Measurements from ENCODE around the gene RETN.
A peak's percentile ranks its signal among the peaks of the same experiment; 100 is the strongest.

RETN gene

GRCh38 chr19:7682175-7682855 is 13.5 kb downstream of the RETN start:
- H3K9me3 ChIP-seq (ENCODE audit: control insufficient read depth, low read length): no peaks in the 10 kb centered on the region
- DNase-seq: no peak
- peaks cover 7% of the 10 kb centered on the region for H3K36me3 ChIP-seq (ENCODE audit: control insufficient read depth, insufficient read depth, low read length)
- H3K27me3 ChIP-seq (replicated peaks; ENCODE audit: control insufficient read depth, insufficient read depth, low read length, poor library complexity, severe bottlenecking): no peaks in the 10 kb centered on the region
- peak overlapping the region; percentile 91 for H3K27ac ChIP-seq (ENCODE audit: insufficient read depth, low read length, poor library complexity, severe bottlenecking)
- H3K4me1 ChIP-seq (ENCODE audit: control insufficient read depth, insufficient read depth, low read length, poor library complexity, severe bottlenecking): peaks cover 29% of the 10 kb centered on the region
- peak overlapping the region; percentile 99 for H3K4me3 ChIP-seq (ENCODE audit: insufficient read depth, low read depth, low read length, poor library complexity, severe bottlenecking)

- H3K9me3 ChIP-seq (ENCODE audit: control insufficient read depth, low read length): no peaks in the 10 kb centered on the region
- H3K27me3 ChIP-seq (replicated peaks; ENCODE audit: control insufficient read depth, insufficient read depth, low read length, poor library complexity, severe bottlenecking): no peaks in the 10 kb centered on the region
- H3K36me3 ChIP-seq (ENCODE audit: control insufficient read depth, insufficient read depth, low read length): peaks cover 7% of the 10 kb centered on the region
- H3K27ac ChIP-seq (ENCODE audit: insufficient read depth, low read length, poor library complexity, severe bottlenecking): no peak overlapping the region
- H3K4me3 ChIP-seq (ENCODE audit: insufficient read depth, low read depth, low read length, poor library complexity, severe bottlenecking): no peak overlapping the region
- peaks cover 11% of the 10 kb centered on the region for H3K4me1 ChIP-seq (ENCODE audit: control insufficient read depth, insufficient read depth, low read length, poor library complexity, severe bottlenecking)
- no peak for DNase-seq
These were observed 16.9 kb downstream of the RETN start for GRCh38 chr19:7685546-7686445.

GRCh38 chr19:7687177-7687576 is 18.3 kb downstream of the RETN start:
- no peaks in the 10 kb centered on the region for H3K9me3 ChIP-seq (ENCODE audit: control insufficient read depth, low read length)
- no peak overlapping the region for H3K4me3 ChIP-seq (ENCODE audit: insufficient read depth, low read depth, low read length, poor library complexity, severe bottlenecking)
- no peak for DNase-seq
- peaks cover 7% of the 10 kb centered on the region for H3K36me3 ChIP-seq (ENCODE audit: control insufficient read depth, insufficient read depth, low read length)
- no peaks in the 10 kb centered on the region for H3K27me3 ChIP-seq (replicated peaks; ENCODE audit: control insufficient read depth, insufficient read depth, low read length, poor library complexity, severe bottlenecking)
- H3K27ac ChIP-seq (ENCODE audit: insufficient read depth, low read length, poor library complexity, severe bottlenecking): no peak overlapping the region
- peaks cover under 1% of the 10 kb centered on the region for H3K4me1 ChIP-seq (ENCODE audit: control insufficient read depth, insufficient read depth, low read length, poor library complexity, severe bottlenecking)

GRCh38 chr19:7689165-7689564 is 20.3 kb downstream of the RETN start:
- Histone ChIP-seq H3K27ac (ENCODE audit: insufficient read depth, low read length, poor library complexity, severe bottlenecking) (no peak overlapping the region), H3K4me1 (ENCODE audit: control insufficient read depth, insufficient read depth, low read length, poor library complexity, severe bottlenecking) (no peaks in the 10 kb centered on the region), H3K27me3 (replicated peaks; ENCODE audit: control insufficient read depth, insufficient read depth, low read length, poor library complexity, severe bottlenecking) (no peaks in the 10 kb centered on the region), H3K36me3 (ENCODE audit: control insufficient read depth, insufficient read depth, low read length) (no peaks in the 10 kb centered on the region), H3K4me3 (ENCODE audit: insufficient read depth, low read depth, low read length, poor library complexity, severe bottlenecking) (no peak overlapping the region), H3K9me3 (ENCODE audit: control insufficient read depth, low read length) (no peaks in the 10 kb centered on the region)
- no peak for DNase-seq

GRCh38 chr19:7690779-7691258 is 22.0 kb downstream of the RETN start:
- Histone ChIP-seq H3K4me1 (ENCODE audit: control insufficient read depth, insufficient read depth, low read length, poor library complexity, severe bottlenecking) (no peaks in the 10 kb centered on the region), H3K27ac (ENCODE audit: insufficient read depth, low read length, poor library complexity, severe bottlenecking) (no peak overlapping the region), H3K27me3 (replicated peaks; ENCODE audit: control insufficient read depth, insufficient read depth, low read length, poor library complexity, severe bottlenecking) (no peaks in the 10 kb centered on the region), H3K36me3 (ENCODE audit: control insufficient read depth, insufficient read depth, low read length) (no peaks in the 10 kb centered on the region), H3K4me3 (ENCODE audit: insufficient read depth, low read depth, low read length, poor library complexity, severe bottlenecking) (no peak overlapping the region), H3K9me3 (ENCODE audit: control insufficient read depth, low read length) (no peaks in the 10 kb centered on the region)
- DNase-seq: no peak

GRCh38 chr19:7691497-7691896 is 22.6 kb downstream of the RETN start:
- Histone ChIP-seq H3K9me3 (ENCODE audit: control insufficient read depth, low read length) (no peaks in the 10 kb centered on the region), H3K4me1 (ENCODE audit: control insufficient read depth, insufficient read depth, low read length, poor library complexity, severe bottlenecking) (no peaks in the 10 kb centered on the region), H3K36me3 (ENCODE audit: control insufficient read depth, insufficient read depth, low read length) (no peaks in the 10 kb centered on the region), H3K27me3 (replicated peaks; ENCODE audit: control insufficient read depth, insufficient read depth, low read length, poor library complexity, severe bottlenecking) (no peaks in the 10 kb centered on the region), H3K4me3 (ENCODE audit: insufficient read depth, low read depth, low read length, poor library complexity, severe bottlenecking) (no peak overlapping the region), H3K27ac (ENCODE audit: insufficient read depth, low read length, poor library complexity, severe bottlenecking) (no peak overlapping the region)
- DNase-seq: no peak

GRCh38 chr19:7692417-7693088 is 23.7 kb downstream of the RETN start:
- no peak overlapping the region for H3K4me3 ChIP-seq (ENCODE audit: insufficient read depth, low read depth, low read length, poor library complexity, severe bottlenecking)
- no peak overlapping the region for H3K27ac ChIP-seq (ENCODE audit: insufficient read depth, low read length, poor library complexity, severe bottlenecking)
- no peaks in the 10 kb centered on the region for H3K9me3 ChIP-seq (ENCODE audit: control insufficient read depth, low read length)
- H3K4me1 ChIP-seq (ENCODE audit: control insufficient read depth, insufficient read depth, low read length, poor library complexity, severe bottlenecking): no peaks in the 10 kb centered on the region
- DNase-seq: no peak
- H3K27me3 ChIP-seq (replicated peaks; ENCODE audit: control insufficient read depth, insufficient read depth, low read length, poor library complexity, severe bottlenecking): no peaks in the 10 kb centered on the region
- no peaks in the 10 kb centered on the region for H3K36me3 ChIP-seq (ENCODE audit: control insufficient read depth, insufficient read depth, low read length)

- Histone ChIP-seq H3K4me1 (ENCODE audit: control insufficient read depth, insufficient read depth, low read length, poor library complexity, severe bottlenecking) (no peaks in the 10 kb centered on the region), H3K4me3 (ENCODE audit: insufficient read depth, low read depth, low read length, poor library complexity, severe bottlenecking) (no peak overlapping the region), H3K27ac (ENCODE audit: insufficient read depth, low read length, poor library complexity, severe bottlenecking) (no peak overlapping the region), H3K27me3 (replicated peaks; ENCODE audit: control insufficient read depth, insufficient read depth, low read length, poor library complexity, severe bottlenecking) (no peaks in the 10 kb centered on the region), H3K36me3 (ENCODE audit: control insufficient read depth, insufficient read depth, low read length) (no peaks in the 10 kb centered on the region), H3K9me3 (ENCODE audit: control insufficient read depth, low read length) (no peaks in the 10 kb centered on the region)
- no peak for DNase-seq
These were observed 25.6 kb downstream of the RETN start for GRCh38 chr19:7694499-7694898.

GRCh38 chr19:7697721-7698287 is 29.0 kb downstream of the RETN start:
- Histone ChIP-seq H3K27me3 (replicated peaks; ENCODE audit: control insufficient read depth, insufficient read depth, low read length, poor library complexity, severe bottlenecking) (no peaks in the 10 kb centered on the region), H3K4me3 (ENCODE audit: insufficient read depth, low read depth, low read length, poor library complexity, severe bottlenecking) (no peak overlapping the region), H3K36me3 (ENCODE audit: control insufficient read depth, insufficient read depth, low read length) (no peaks in the 10 kb centered on the region), H3K27ac (ENCODE audit: insufficient read depth, low read length, poor library complexity, severe bottlenecking) (no peak overlapping the region), H3K4me1 (ENCODE audit: control insufficient read depth, insufficient read depth, low read length, poor library complexity, severe bottlenecking) (no peaks in the 10 kb centered on the region), H3K9me3 (ENCODE audit: control insufficient read depth, low read length) (no peaks in the 10 kb centered on the region)
- no peak for DNase-seq
